Natural killer cell (primary cell): ENCODE results near the gene TBCD. TPM values are rescaled to one million over a fixed set of nuclear protein-coding genes. Genes with fewer than 3 reads are reported as not detected.

Source experiments
- ATAC-seq, 3 donors: fragments of 150-1000 bp in 2 of 3; fragments of 200-7000 bp in 1 of 3; cut with Tn5 transposase; 1 replicate in 1 of 3; 2 replicates in 2 of 3; pipeline ENCODE4 v1.10.0; 2021; ENCODE audit warnings: mild to moderate bottlenecking in 2 of 3, moderate library complexity in 2 of 3
- DNase-seq, 2 donors: peaks; one replicate each; pipeline versions ENCODE4 v3.0.0 to v3.0.0-alpha.2; 2013 to 2021; ENCODE audit warnings: mixed read lengths in 1 of 2
- H3K27ac ChIP-seq: one replicate; pipeline ENCODE4 v1.5.1; 2013; ENCODE audit warnings: mild to moderate bottlenecking, low read length
- H3K27me3 ChIP-seq: one replicate; pipeline ENCODE4 v1.6.1; 2013; ENCODE audit warnings: low read length; ENCODE audit not compliant: control insufficient read depth, insufficient read depth
- H3K36me3 ChIP-seq: one replicate; pipeline ENCODE4 v1.6.1; 2013; ENCODE audit warnings: low read length; ENCODE audit not compliant: control insufficient read depth, insufficient read depth
- H3K4me1 ChIP-seq: one replicate; pipeline ENCODE4 v1.6.1; 2013; ENCODE audit warnings: low read length; ENCODE audit not compliant: control insufficient read depth, insufficient read depth
- H3K4me3 ChIP-seq: one replicate; pipeline ENCODE4 v1.5.1; 2013; ENCODE audit warnings: low read length
- H3K9me3 ChIP-seq: one replicate; pipeline ENCODE4 v1.6.1; 2013; ENCODE audit warnings: low read length; ENCODE audit not compliant: control insufficient read depth, insufficient read depth
- H3K27ac Mint-ChIP-seq, 2 donors: one replicate each; pipeline ENCODE4 v1.8.0; 2022; ENCODE audit warnings: mild to moderate bottlenecking in 2 of 2, mixed read lengths in 2 of 2, moderate library complexity in 1 of 2
- H3K27me3 Mint-ChIP-seq, 2 donors: one replicate each; pipeline ENCODE4 v1.8.0; 2022; ENCODE audit warnings: low read depth in 2 of 2, mixed read lengths in 2 of 2
- H3K36me3 Mint-ChIP-seq: one replicate; pipeline ENCODE4 v1.8.0; 2022; ENCODE audit warnings: mixed read lengths
- H3K4me1 Mint-ChIP-seq, 2 donors: one replicate each; pipeline ENCODE4 v1.8.0; 2022; ENCODE audit warnings: mixed read lengths in 2 of 2
- H3K4me3 Mint-ChIP-seq: one replicate; pipeline ENCODE4 v1.8.0; 2022; ENCODE audit warnings: mild to moderate bottlenecking, moderate library complexity, mixed read lengths
- H3K9me3 Mint-ChIP-seq, 2 donors: one replicate each; pipeline ENCODE4 v1.8.0; 2022; ENCODE audit warnings: mixed read lengths in 2 of 2
- CTCF ChIP-seq: fragments of 200-600 bp; IDR thresholded peaks from one replicate; pipeline ENCODE4 v1.8.0; 2022; ENCODE audit warnings: antibody characterized with exemption
- WGBS: methylation state at CpG from one replicate; pipeline ENCODE4 v1.1.7; 2013; ENCODE audit warnings: missing lambda C conversion rate; ENCODE audit not compliant: insufficient coverage; 5-methylcytosine and 5-hydroxymethylcytosine counted together
- intact Hi-C: fragments of 100-400 bp; cut with micrococcal nuclease; formaldehyde crosslinking; loops from one replicate; pipeline ENCODE4 v1.14.2; 2022
- total RNA-seq, 4 donors: library from RNA; stranded (reverse); fragments of 120-200 nt in 1 of 4; gene quantifications; one replicate each; pipeline versions ENCODE4 v1.2.3 to v1.2.4, GENCODE V29; 2013 to 2022

The TBCD gene
- total RNA-seq, 3 donors from 2014 or later (not counting 1 experiment from before 2014, with no cell fraction given): 92.0 to 149 (median 132) TPM

- Histone ChIP-seq H3K27ac (no peak overlapping the region), H3K4me1 (peaks cover 13% of the 10 kb centered on the region), H3K4me3 (no peak overlapping the region), H3K27me3 (no peaks in the 10 kb centered on the region), H3K36me3 (no peaks in the 10 kb centered on the region), H3K9me3 (no peaks in the 10 kb centered on the region)
- 94% methylated on average over 17 of the region's 17 CpGs for WGBS
- Mint-ChIP-seq H3K9me3 (no peaks in the 10 kb centered on the region), H3K27me3 (no peaks in the 10 kb centered on the region), H3K4me1 (peaks cover 20 to 21% of the 10 kb centered on the region in 2 donors), H3K4me3 (no peak overlapping the region), H3K36me3 (no peaks in the 10 kb centered on the region), H3K27ac (peak overlapping the region; percentile 62 to 73)
- DNase-seq (no peak), ATAC-seq (no peak)
- no peak for TF ChIP-seq CTCF
- intact Hi-C loops: no loop called here
These were observed 86.7 kb downstream of the TBCD start for GRCh38 chr17:82838386-82839063.

- no peak within 1 kb of the TSS for H3K27ac ChIP-seq
- H3K9me3 Mint-ChIP-seq: no peaks in the 10 kb centered on the region
- no peak for TF ChIP-seq CTCF
- H3K36me3 Mint-ChIP-seq: no peaks in the 10 kb centered on the region
- WGBS: 96% methylated on average over 25 of the region's 25 CpGs
- peaks cover 20 to 21% of the 10 kb centered on the region in 2 donors for H3K4me1 Mint-ChIP-seq
- H3K9me3 ChIP-seq: no peaks in the 10 kb centered on the region
- no peak within 1 kb of the TSS for H3K4me3 ChIP-seq
- ATAC-seq (no peak), DNase-seq (no peak)
- H3K27me3 ChIP-seq: no peaks in the 10 kb centered on the region
- no peaks in the 10 kb centered on the region for H3K27me3 Mint-ChIP-seq
- H3K4me3 Mint-ChIP-seq: no peak within 1 kb of the TSS
- no peaks in the 10 kb centered on the region for H3K36me3 ChIP-seq
- intact Hi-C loops: no loop called here
- no peak within 1 kb of the TSS for H3K27ac Mint-ChIP-seq
- H3K4me1 ChIP-seq: peaks cover 13% of the 10 kb centered on the region
These were observed 87.9 kb downstream of the TBCD start, which contains the start of gene ZNF750 for GRCh38 chr17:82839617-82840292. Gene ZNF750, minus strand, starts transcription at chr17:82840022. Its CDS starts 7,568 bp downstream, at chr17:82832454.

- Histone ChIP-seq H3K4me3 (no peak overlapping the region), H3K4me1 (peaks cover 13% of the 10 kb centered on the region), H3K27me3 (no peaks in the 10 kb centered on the region), H3K9me3 (no peaks in the 10 kb centered on the region), H3K36me3 (no peaks in the 10 kb centered on the region), H3K27ac (no peak overlapping the region)
- ATAC-seq (no peak), DNase-seq (no peak)
- Mint-ChIP-seq H3K36me3 (no peaks in the 10 kb centered on the region), H3K27me3 (no peaks in the 10 kb centered on the region), H3K4me3 (no peak overlapping the region), H3K27ac (no peak overlapping the region), H3K4me1 (peaks cover 20 to 21% of the 10 kb centered on the region in 2 donors), H3K9me3 (no peaks in the 10 kb centered on the region)
- no peak for TF ChIP-seq CTCF
- intact Hi-C loops: no loop called here
- 94% methylated on average over 12 of the region's 12 CpGs for WGBS
These were observed 88.6 kb downstream of the TBCD start for GRCh38 chr17:82840431-82840831.
